HCT116 (cell line): Measurements from ENCODE around the gene TCF12. TPM values are rescaled to one million over a fixed set of nuclear protein-coding genes. Genes with fewer than 3 reads are reported as not detected.

Source experiments
- ATAC-seq: fragments of 200-7000 bp; cut with Tn5 transposase; 2 replicates; pipeline ENCODE4 v1.9.1; 2020; ENCODE audit warnings: mild to moderate bottlenecking, moderate library complexity
- BruUV-seq: library from RNA; stranded (reverse); fragments of 400-500 nt; replicated peaks from 2 replicates; lab custom pipeline; 2021; lab: Mats Ljungman, UMichigan
- CTCF ChIA-PET: fragments of 300-600 bp; sonication (Branson Sonifier 250); formaldehyde crosslinking; loops from one replicate; lab custom pipeline; 2021; ENCODE audit warnings: antibody characterized with exemption; lab: Charles Lee
- POLR2A ChIA-PET: fragments of 300-600, 350-600 bp; sonication (Branson Sonifier 250); formaldehyde crosslinking; loops from one replicate; lab custom pipeline; 2021; ENCODE audit warnings: antibody characterized with exemption; lab: Charles Lee
- RAD21 ChIA-PET, 2 experiments: fragments of 300-600 bp; sonication (Branson Sonifier 250); formaldehyde crosslinking; loops; one replicate each; lab custom pipeline; 2023; ENCODE audit warnings: low total read pairs in 2 of 2; ENCODE audit not compliant: uncharacterized antibody in 2 of 2, unreplicated experiment in 2 of 2, low non-redundant PET in 1 of 2; lab: Charles Lee
- DNase-seq: peaks from one replicate; pipeline ENCODE4 v3.0.0-alpha.2; 2010; ENCODE audit warnings: low read depth, low spot score
- H2AFZ ChIP-seq: fragments of 200-600 bp; shearing (Covaris generic), sonication (generic); 2 replicates; pipeline ENCODE4 v1.6.1; 2017; ENCODE audit warnings: low read depth, mixed run types, mixed read lengths, antibody characterized with exemption, low read length; ENCODE audit not compliant: poor library complexity, severe bottlenecking
- H3K27ac ChIP-seq: 2 replicates; pipeline ENCODE4 v1.5.1; 2012; ENCODE audit warnings: low read depth, low read length
- H3K27me3 ChIP-seq: fragments of 200-600 bp; sonication (generic); 2 replicates; pipeline ENCODE4 v1.6.1; 2016; ENCODE audit warnings: mixed run types, low read length, mixed read lengths; ENCODE audit not compliant: insufficient read depth
- H3K36me3 ChIP-seq, 2 experiments: fragments of 200-500 bp in 1 of 2; fragments of 200-600 bp in 1 of 2; sonication (Bioruptor generic) in 1 of 2; sonication (generic) in 1 of 2; 2 replicates each; pipeline versions ENCODE4 v1.5.1 to v1.6.1; 2014 to 2016; ENCODE audit warnings: low read length in 2 of 2, inconsistent platforms in 1 of 2, mixed read lengths in 1 of 2, mixed run types in 1 of 2; ENCODE audit not compliant: insufficient read depth in 2 of 2, control insufficient read depth in 1 of 2
- H3K4me1 ChIP-seq, 2 experiments: fragments of 200-600 bp in 1 of 2; sonication (generic) in 1 of 2; 2 replicates each; pipeline versions ENCODE4 v1.5.1 to v1.6.1; 2012 to 2017; ENCODE audit warnings: low read length in 2 of 2, inconsistent platforms in 1 of 2, mild to moderate bottlenecking in 1 of 2, mixed read lengths in 1 of 2, mixed run types in 1 of 2, moderate library complexity in 1 of 2; ENCODE audit not compliant: insufficient read depth in 2 of 2, control insufficient read depth in 1 of 2
- H3K4me2 ChIP-seq: fragments of 200-600 bp; sonication (generic); 2 replicates; pipeline ENCODE4 v1.6.1; 2017; ENCODE audit warnings: mixed run types, low read length, mixed read lengths
- H3K4me3 ChIP-seq, 2 experiments: fragments of 200-600 bp in 1 of 2; sonication (generic) in 1 of 2; replicated peaks in 1 of 2; 2 replicates each; pipeline ENCODE4 v1.5.1; 2011 to 2016; ENCODE audit warnings: low read length in 2 of 2, control low read depth in 1 of 2, low read depth in 1 of 2, mild to moderate bottlenecking in 1 of 2, mixed read lengths in 1 of 2, mixed run types in 1 of 2
- H3K79me2 ChIP-seq: fragments of 200-600 bp; sonication (generic); 2 replicates; pipeline ENCODE4 v1.6.1; 2017; ENCODE audit warnings: mild to moderate bottlenecking, mixed run types, low read length, moderate library complexity, mixed read lengths; ENCODE audit not compliant: insufficient read depth
- H3K9ac ChIP-seq: fragments of 200-600 bp; sonication (generic); 2 replicates; pipeline ENCODE4 v1.6.1; 2016; ENCODE audit warnings: low read length, mixed read lengths
- H3K9me2 ChIP-seq: fragments of 200-600 bp; sonication (generic), shearing (Covaris generic); 2 replicates; pipeline ENCODE4 v1.6.1; 2017; ENCODE audit warnings: mixed run types, mild to moderate bottlenecking, moderate library complexity; ENCODE audit not compliant: insufficient read depth
- H3K9me3 ChIP-seq, 2 experiments: fragments of 200-500 bp in 1 of 2; fragments of 200-600 bp in 1 of 2; sonication (Bioruptor generic) in 1 of 2; sonication (generic) in 1 of 2; 2 replicates each; pipeline ENCODE4 v1.6.1; 2014 to 2017; ENCODE audit warnings: low read length in 2 of 2, mixed read lengths in 2 of 2, inconsistent platforms in 1 of 2, low read depth in 1 of 2, mild to moderate bottlenecking in 1 of 2, mixed run types in 1 of 2, moderate library complexity in 1 of 2; ENCODE audit not compliant: control insufficient read depth in 1 of 2, insufficient read depth in 1 of 2
- H4K20me1 ChIP-seq: fragments of 200-600 bp; sonication (generic), shearing (Covaris generic); 2 replicates; pipeline ENCODE4 v1.6.1; 2017; ENCODE audit warnings: mixed run types, mild to moderate bottlenecking, moderate library complexity; ENCODE audit not compliant: insufficient read depth
- EGR1 ChIP-seq: IDR thresholded peaks from 2 replicates; pipeline ENCODE4 v1.6.1; 2012; ENCODE audit warnings: low read depth
- EZH2 ChIP-seq: fragments of 200-600 bp; sonication (generic); IDR thresholded peaks from 2 replicates; pipeline ENCODE4 v1.6.1; 2017; ENCODE audit warnings: antibody characterized with exemption, mixed run types
- FOSL1 ChIP-seq: IDR thresholded peaks from 2 replicates; pipeline ENCODE4 v1.6.1; 2012; ENCODE audit warnings: low read depth
- JUND ChIP-seq: IDR thresholded peaks from 2 replicates; pipeline ENCODE4 v1.6.1; 2012
- SP1 ChIP-seq: IDR thresholded peaks from 2 replicates; pipeline ENCODE4 v1.6.1; 2012; ENCODE audit warnings: low read depth
- SRF ChIP-seq: IDR thresholded peaks from 2 replicates; pipeline ENCODE4 v1.6.1; 2012; ENCODE audit warnings: low read depth
- TCF7L2 ChIP-seq: IDR thresholded peaks from 2 replicates; pipeline ENCODE4 v1.7.0; 2011; ENCODE audit warnings: borderline replicate concordance, inconsistent platforms; ENCODE audit not compliant: insufficient read depth, insufficient read length; ENCODE audit errors: extremely low read depth
- YY1 ChIP-seq: IDR thresholded peaks from 2 replicates; pipeline ENCODE4 v1.6.1; 2011; ENCODE audit warnings: low read length, low read depth, moderate library complexity, mild to moderate bottlenecking; ENCODE audit not compliant: insufficient replicate concordance; ENCODE audit errors: extremely low read depth
- ZFX ChIP-seq: fragments of 450-650 bp; IDR thresholded peaks from 2 replicates; pipeline ENCODE4 v1.6.1; 2017
- ZNF274 ChIP-seq: fragments of 200-500 bp; sonication (Bioruptor generic); IDR thresholded peaks from 2 replicates; pipeline ENCODE4 v1.6.1; 2014; ENCODE audit warnings: mild to moderate bottlenecking, low read depth, low read length, inconsistent platforms
- intact Hi-C: fragments of 100-400 bp; cut with micrococcal nuclease; formaldehyde crosslinking; loops from 2 replicates; pipeline ENCODE4 v1.10.0; 2022
- total RNA-seq: library from RNA; stranded (reverse); gene quantifications from one replicate; pipeline ENCODE4 v1.2.1, GENCODE V29; 2021; ENCODE audit not compliant: unreplicated experiment
- TF ChIP-seq, protein P1 (sequence below): IDR thresholded peaks from 2 replicates; pipeline ENCODE4 v1.6.1; 2011; ENCODE audit warnings: mild to moderate bottlenecking, low read length, moderate library complexity; ENCODE audit not compliant: insufficient replicate concordance; ENCODE audit errors: extremely low read depth
- TF ChIP-seq, protein P2 (sequence below), 3 experiments: fragments of 200-600 bp in 1 of 3; sonication (generic) in 1 of 3; IDR thresholded peaks in 2 of 3; conservative IDR thresholded peaks in 1 of 3; 2 replicates each; pipeline ENCODE4 v1.5.1; 2012 to 2017; ENCODE audit warnings: low read depth in 2 of 3, low read length in 2 of 3, antibody characterized with exemption in 1 of 3, borderline replicate concordance in 1 of 3, control low read depth in 1 of 3, mild to moderate bottlenecking in 1 of 3, mixed read lengths in 1 of 3, mixed run types in 1 of 3, moderate library complexity in 1 of 3; ENCODE audit not compliant: insufficient read depth in 1 of 3
- TF ChIP-seq, protein P3 (sequence below): IDR thresholded peaks from 2 replicates; pipeline ENCODE4 v1.6.1; 2012; ENCODE audit warnings: low read depth
- TF ChIP-seq, protein P4 (sequence below): IDR thresholded peaks from 2 replicates; pipeline ENCODE4 v1.6.1; 2012

TCF12 gene
- total RNA-seq, 1 experiment from 2014 or later = 71.6 TPM

DNA sequence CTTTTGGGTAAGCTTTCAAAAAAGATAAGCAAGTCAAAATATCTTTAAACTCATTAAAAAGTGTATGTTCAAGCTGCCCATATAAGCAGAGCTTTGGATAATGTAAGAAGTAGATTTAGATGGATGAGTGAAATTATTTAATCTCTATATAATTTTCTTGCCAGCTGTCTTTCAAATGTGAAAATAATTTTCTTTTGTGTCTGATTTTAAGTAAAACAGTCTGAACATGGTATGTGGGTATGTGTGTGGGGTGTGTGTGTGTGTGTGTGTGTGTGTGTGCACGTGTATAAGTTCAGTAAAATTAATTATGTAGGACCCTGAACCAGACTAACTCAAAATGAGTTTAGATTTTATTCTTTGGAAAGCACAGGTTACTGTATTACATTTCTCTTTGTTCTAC lies 302.7 kb downstream of the TCF12 start:
- H3K27ac ChIP-seq = no peak overlapping the region
- POLR2A ChIA-PET = interaction anchor here (0.7 kb wide), 1 partner anchor 329 kb away, joined by 3 read pairs; no protein-coding TSS in a partner anchor
- no peak overlapping the region for H2AFZ ChIP-seq
- no peaks in the 10 kb centered on the region for H3K79me2 ChIP-seq
- H3K9me3 ChIP-seq = no peaks in the 10 kb centered on the region
- no peaks in the 10 kb centered on the region for H3K27me3 ChIP-seq
- RAD21 ChIA-PET = interaction anchor here in 1 of 2 experiments (0.7 kb wide), 1 partner anchor 81 kb away, joined by 6 read pairs; no protein-coding TSS in a partner anchor
- ATAC-seq (no peak), DNase-seq (no peak)
- no peaks in the 10 kb centered on the region for H4K20me1 ChIP-seq
- no peak overlapping the region for H3K4me3 ChIP-seq
- H3K4me1 ChIP-seq = peaks cover 4% of the 10 kb centered on the region in 2 experiments; a peak in 3 of 4 replicates
- H3K36me3 ChIP-seq = no peaks in the 10 kb centered on the region
- CTCF ChIA-PET = interaction anchor here (0.7 kb wide), 1 partner anchor 56 kb away, joined by 3 read pairs; no protein-coding TSS in a partner anchor
- no peak overlapping the region for H3K9ac ChIP-seq
- no TSS peak for BruUV-seq
- no peak overlapping the region for H3K4me2 ChIP-seq
- intact Hi-C loops = no loop called here
- no peaks in the 10 kb centered on the region for H3K9me2 ChIP-seq
- TF ChIP-seq TCF7L2 (no peak), FOSL1 (no peak), YY1 (no peak), ZNF274 (no peak), SP1 (no peak), EGR1 (no peak), ZFX (no peak), JUND (no peak), SRF (no peak), EZH2 (no peak)
- TF ChIP-seq, protein P1, sequence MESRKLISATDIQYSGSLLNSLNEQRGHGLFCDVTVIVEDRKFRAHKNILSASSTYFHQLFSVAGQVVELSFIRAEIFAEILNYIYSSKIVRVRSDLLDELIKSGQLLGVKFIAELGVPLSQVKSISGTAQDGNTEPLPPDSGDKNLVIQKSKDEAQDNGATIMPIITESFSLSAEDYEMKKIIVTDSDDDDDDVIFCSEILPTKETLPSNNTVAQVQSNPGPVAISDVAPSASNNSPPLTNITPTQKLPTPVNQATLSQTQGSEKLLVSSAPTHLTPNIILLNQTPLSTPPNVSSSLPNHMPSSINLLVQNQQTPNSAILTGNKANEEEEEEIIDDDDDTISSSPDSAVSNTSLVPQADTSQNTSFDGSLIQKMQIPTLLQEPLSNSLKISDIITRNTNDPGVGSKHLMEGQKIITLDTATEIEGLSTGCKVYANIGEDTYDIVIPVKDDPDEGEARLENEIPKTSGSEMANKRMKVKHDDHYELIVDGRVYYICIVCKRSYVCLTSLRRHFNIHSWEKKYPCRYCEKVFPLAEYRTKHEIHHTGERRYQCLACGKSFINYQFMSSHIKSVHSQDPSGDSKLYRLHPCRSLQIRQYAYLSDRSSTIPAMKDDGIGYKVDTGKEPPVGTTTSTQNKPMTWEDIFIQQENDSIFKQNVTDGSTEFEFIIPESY = no peak
- TF ChIP-seq, protein P2, sequence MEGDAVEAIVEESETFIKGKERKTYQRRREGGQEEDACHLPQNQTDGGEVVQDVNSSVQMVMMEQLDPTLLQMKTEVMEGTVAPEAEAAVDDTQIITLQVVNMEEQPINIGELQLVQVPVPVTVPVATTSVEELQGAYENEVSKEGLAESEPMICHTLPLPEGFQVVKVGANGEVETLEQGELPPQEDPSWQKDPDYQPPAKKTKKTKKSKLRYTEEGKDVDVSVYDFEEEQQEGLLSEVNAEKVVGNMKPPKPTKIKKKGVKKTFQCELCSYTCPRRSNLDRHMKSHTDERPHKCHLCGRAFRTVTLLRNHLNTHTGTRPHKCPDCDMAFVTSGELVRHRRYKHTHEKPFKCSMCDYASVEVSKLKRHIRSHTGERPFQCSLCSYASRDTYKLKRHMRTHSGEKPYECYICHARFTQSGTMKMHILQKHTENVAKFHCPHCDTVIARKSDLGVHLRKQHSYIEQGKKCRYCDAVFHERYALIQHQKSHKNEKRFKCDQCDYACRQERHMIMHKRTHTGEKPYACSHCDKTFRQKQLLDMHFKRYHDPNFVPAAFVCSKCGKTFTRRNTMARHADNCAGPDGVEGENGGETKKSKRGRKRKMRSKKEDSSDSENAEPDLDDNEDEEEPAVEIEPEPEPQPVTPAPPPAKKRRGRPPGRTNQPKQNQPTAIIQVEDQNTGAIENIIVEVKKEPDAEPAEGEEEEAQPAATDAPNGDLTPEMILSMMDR (IDR thresholded peaks at IDR 0.05 in 2 of 3, conservative IDR thresholded peaks at IDR 0.05 in 1 of 3; ENCODE audit: borderline replicate concordance in 1 of 3, insufficient read depth in 1 of 3, low read depth in 2 of 3, low read length in 2 of 3) = no peak
- TF ChIP-seq, protein P3, sequence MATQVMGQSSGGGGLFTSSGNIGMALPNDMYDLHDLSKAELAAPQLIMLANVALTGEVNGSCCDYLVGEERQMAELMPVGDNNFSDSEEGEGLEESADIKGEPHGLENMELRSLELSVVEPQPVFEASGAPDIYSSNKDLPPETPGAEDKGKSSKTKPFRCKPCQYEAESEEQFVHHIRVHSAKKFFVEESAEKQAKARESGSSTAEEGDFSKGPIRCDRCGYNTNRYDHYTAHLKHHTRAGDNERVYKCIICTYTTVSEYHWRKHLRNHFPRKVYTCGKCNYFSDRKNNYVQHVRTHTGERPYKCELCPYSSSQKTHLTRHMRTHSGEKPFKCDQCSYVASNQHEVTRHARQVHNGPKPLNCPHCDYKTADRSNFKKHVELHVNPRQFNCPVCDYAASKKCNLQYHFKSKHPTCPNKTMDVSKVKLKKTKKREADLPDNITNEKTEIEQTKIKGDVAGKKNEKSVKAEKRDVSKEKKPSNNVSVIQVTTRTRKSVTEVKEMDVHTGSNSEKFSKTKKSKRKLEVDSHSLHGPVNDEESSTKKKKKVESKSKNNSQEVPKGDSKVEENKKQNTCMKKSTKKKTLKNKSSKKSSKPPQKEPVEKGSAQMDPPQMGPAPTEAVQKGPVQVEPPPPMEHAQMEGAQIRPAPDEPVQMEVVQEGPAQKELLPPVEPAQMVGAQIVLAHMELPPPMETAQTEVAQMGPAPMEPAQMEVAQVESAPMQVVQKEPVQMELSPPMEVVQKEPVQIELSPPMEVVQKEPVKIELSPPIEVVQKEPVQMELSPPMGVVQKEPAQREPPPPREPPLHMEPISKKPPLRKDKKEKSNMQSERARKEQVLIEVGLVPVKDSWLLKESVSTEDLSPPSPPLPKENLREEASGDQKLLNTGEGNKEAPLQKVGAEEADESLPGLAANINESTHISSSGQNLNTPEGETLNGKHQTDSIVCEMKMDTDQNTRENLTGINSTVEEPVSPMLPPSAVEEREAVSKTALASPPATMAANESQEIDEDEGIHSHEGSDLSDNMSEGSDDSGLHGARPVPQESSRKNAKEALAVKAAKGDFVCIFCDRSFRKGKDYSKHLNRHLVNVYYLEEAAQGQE = no peak
- TF ChIP-seq, protein P4, sequence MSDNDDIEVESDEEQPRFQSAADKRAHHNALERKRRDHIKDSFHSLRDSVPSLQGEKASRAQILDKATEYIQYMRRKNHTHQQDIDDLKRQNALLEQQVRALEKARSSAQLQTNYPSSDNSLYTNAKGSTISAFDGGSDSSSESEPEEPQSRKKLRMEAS = no peak
